ENCODE data around the gene ARHGEF17. TPM values are rescaled to one million over a fixed set of nuclear protein-coding genes. Genes with fewer than 3 reads are reported as not detected.

ARHGEF17 gene
- total RNA-seq, 1 experiment from 2014 or later = 77.9 TPM

DNA sequence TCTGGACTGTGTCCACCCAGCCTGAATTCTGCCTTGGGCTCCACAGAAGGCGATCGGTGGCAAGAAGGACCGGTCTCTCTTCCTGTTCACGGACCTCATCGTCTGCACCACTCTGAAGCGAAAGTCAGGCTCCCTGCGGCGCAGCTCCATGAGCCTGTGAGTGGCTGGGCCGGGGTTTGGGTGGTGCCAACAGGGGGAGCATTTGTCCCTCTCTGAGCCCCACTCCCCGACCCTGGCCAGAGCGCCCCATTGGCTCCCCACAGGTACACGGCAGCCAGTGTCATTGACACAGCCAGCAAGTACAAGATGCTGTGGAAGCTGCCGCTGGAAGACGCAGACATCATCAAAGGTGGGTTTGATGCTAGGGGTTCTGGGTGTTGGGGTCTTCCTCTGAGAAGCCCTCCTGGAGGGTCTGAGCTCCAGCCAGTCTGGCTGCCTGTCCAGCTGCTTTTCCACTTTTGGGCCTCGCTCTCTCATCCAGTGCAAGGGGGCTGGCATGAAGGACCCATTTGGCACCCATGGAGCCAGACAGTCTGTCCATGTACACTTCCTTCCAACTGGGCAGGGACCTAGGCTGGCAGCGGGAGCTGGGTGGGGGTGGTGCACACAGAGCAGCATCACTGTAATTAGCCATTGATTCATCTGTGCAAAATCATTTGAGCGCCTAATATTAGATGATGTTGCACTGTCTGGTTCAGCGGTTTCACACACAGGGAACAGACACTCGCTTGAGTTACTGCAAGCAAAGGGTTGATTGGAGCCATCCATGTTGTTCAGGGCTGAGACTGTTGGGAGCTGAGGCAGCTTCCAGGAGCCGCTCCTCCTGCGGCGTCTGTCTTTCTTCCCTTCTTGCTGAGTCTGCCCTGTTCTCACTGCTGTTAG lies 49.1 kb downstream of the ARHGEF17 start:
- peaks cover 8% of the 10 kb centered on the region; the same call in 1 of the 2 replicates for H3K36me3 ChIP-seq (ENCODE audit: control insufficient read depth, insufficient read depth, low read length)
- no peaks in the 10 kb centered on the region for H3K4me1 ChIP-seq
- DNase-seq = no peak
- Mint-ChIP-seq H3K36me3 (ENCODE audit: insufficient read depth, unreplicated experiment) (peaks cover 20% of the 10 kb centered on the region), H3K4me1 (ENCODE audit: low read depth, unreplicated experiment) (no peaks in the 10 kb centered on the region), H3K4me3 (ENCODE audit: unreplicated experiment) (no peak overlapping the region), H3K27ac (ENCODE audit: unreplicated experiment) (no peak overlapping the region), H3K9me3 (ENCODE audit: unreplicated experiment) (no peaks in the 10 kb centered on the region), H3K27me3 (ENCODE audit: insufficient read depth, unreplicated experiment) (no peaks in the 10 kb centered on the region)
- TF ChIP-seq CTCF (IDR thresholded peaks at IDR 0.05; ENCODE audit: insufficient read depth in 1 of 2, low read depth in 1 of 2, low read length in 1 of 2, severe bottlenecking in 1 of 2, unreplicated experiment in 1 of 2) = no peak
- intact Hi-C loops (cut with micrococcal nuclease; ENCODE audit: unreplicated experiment) = no loop called here
- POLR2A ChIA-PET = no interaction called here
- BruUV-seq (replicated peaks) = no TSS peak
- CTCF ChIA-PET = interaction anchor here (0.5 to 1.1 kb wide), 5 partner anchors 22 to 407 kb away, joined by 3 to 9 read pairs (median 5); no protein-coding TSS in a partner anchor
- H3K9me3 ChIP-seq = no peaks in the 10 kb centered on the region
- no peaks in the 10 kb centered on the region for H3K27me3 ChIP-seq (replicated peaks; ENCODE audit: control insufficient read depth, insufficient read depth, low read length)
- H3K4me3 ChIP-seq (ENCODE audit: low read depth, low read length) = no peak overlapping the region

- TF ChIP-seq CTCF (IDR thresholded peaks at IDR 0.05; ENCODE audit: insufficient read depth in 1 of 2, low read depth in 1 of 2, low read length in 1 of 2, severe bottlenecking in 1 of 2, unreplicated experiment in 1 of 2) = no peak
- Mint-ChIP-seq H3K4me3 (ENCODE audit: unreplicated experiment) (no peak overlapping the region), H3K4me1 (ENCODE audit: low read depth, unreplicated experiment) (no peaks in the 10 kb centered on the region), H3K27ac (ENCODE audit: unreplicated experiment) (no peak overlapping the region), H3K27me3 (ENCODE audit: insufficient read depth, unreplicated experiment) (no peaks in the 10 kb centered on the region), H3K36me3 (ENCODE audit: insufficient read depth, unreplicated experiment) (peaks cover 28% of the 10 kb centered on the region), H3K9me3 (ENCODE audit: unreplicated experiment) (no peaks in the 10 kb centered on the region)
- BruUV-seq (replicated peaks) = no TSS peak
- H3K4me1 ChIP-seq = no peaks in the 10 kb centered on the region
- no peak overlapping the region for H3K4me3 ChIP-seq (ENCODE audit: low read depth, low read length)
- CTCF ChIA-PET = interaction anchor here (0.5 to 1.1 kb wide), 7 partner anchors 14 to 406 kb away, joined by 3 to 9 read pairs (median 4); no protein-coding TSS in a partner anchor
- DNase-seq = no peak
- POLR2A ChIA-PET = no interaction called here
- peaks cover 10% of the 10 kb centered on the region for H3K36me3 ChIP-seq (ENCODE audit: control insufficient read depth, insufficient read depth, low read length)
- no peaks in the 10 kb centered on the region for H3K27me3 ChIP-seq (replicated peaks; ENCODE audit: control insufficient read depth, insufficient read depth, low read length)
- no peaks in the 10 kb centered on the region for H3K9me3 ChIP-seq
- intact Hi-C loops (cut with micrococcal nuclease; ENCODE audit: unreplicated experiment) = no loop called here
These were observed 50.0 kb downstream of the ARHGEF17 start for GRCh38 chr11:73358071-73358470.

- H3K27me3 Mint-ChIP-seq (ENCODE audit: insufficient read depth, unreplicated experiment) = no peaks in the 10 kb centered on the region
- no TSS peak for BruUV-seq (replicated peaks)
- Histone ChIP-seq H3K36me3 (ENCODE audit: control insufficient read depth, insufficient read depth, low read length) (peaks cover 14% of the 10 kb centered on the region), H3K9me3 (no peaks in the 10 kb centered on the region), H3K27me3 (replicated peaks; ENCODE audit: control insufficient read depth, insufficient read depth, low read length) (no peaks in the 10 kb centered on the region), H3K4me1 (no peaks in the 10 kb centered on the region), H3K4me3 (ENCODE audit: low read depth, low read length) (no peak overlapping the region)
- CTCF ChIA-PET = interaction anchor here (1.5 to 3.1 kb wide), 3 partner anchors 8 to 51 kb away, joined by 4 to 77 read pairs (median 62); partner anchors contain the start of gene ARHGEF17
- intact Hi-C loops (cut with micrococcal nuclease; ENCODE audit: unreplicated experiment) = no loop called here
- POLR2A ChIA-PET = no interaction called here
- H3K4me3 Mint-ChIP-seq (ENCODE audit: unreplicated experiment) = no peak overlapping the region
- H3K36me3 Mint-ChIP-seq (ENCODE audit: insufficient read depth, unreplicated experiment) = peaks cover 35% of the 10 kb centered on the region
- H3K9me3 Mint-ChIP-seq (ENCODE audit: unreplicated experiment) = no peaks in the 10 kb centered on the region
- no peak for TF ChIP-seq CTCF (IDR thresholded peaks at IDR 0.05; ENCODE audit: insufficient read depth in 1 of 2, low read depth in 1 of 2, low read length in 1 of 2, severe bottlenecking in 1 of 2, unreplicated experiment in 1 of 2)
- H3K27ac Mint-ChIP-seq (ENCODE audit: unreplicated experiment) = no peak overlapping the region
- no peaks in the 10 kb centered on the region for H3K4me1 Mint-ChIP-seq (ENCODE audit: low read depth, unreplicated experiment)
- no peak for DNase-seq
These were observed 51.3 kb downstream of the ARHGEF17 start for GRCh38 chr11:73359341-73359740.

Data from Caco-2 (cell line).